Lower lobe of right lung (tissue), 2 donors: Measurements from ENCODE around the gene NECTIN4. TPM values are rescaled to one million over a fixed set of nuclear protein-coding genes. Genes with fewer than 3 reads are reported as not detected.

Experiments used
- ATAC-seq, 2 donors: fragments of 200-7000 bp; cut with Tn5 transposase; one replicate each; pipeline ENCODE4 v1.9.1; 2020 to 2022; ENCODE audit warnings: mild to moderate bottlenecking in 2 of 2, moderate library complexity in 2 of 2
- DNase-seq: peaks from one replicate; pipeline ENCODE4 v3.0.0-alpha.2; 2020
- H3K27ac ChIP-seq: fragments of 200-600 bp; one replicate; pipeline ENCODE4 v1.8.0; 2022
- H3K27me3 ChIP-seq: fragments of 200-600 bp; one replicate; pipeline ENCODE4 v1.8.0; 2022; ENCODE audit warnings: low read depth
- H3K36me3 ChIP-seq: fragments of 200-600 bp; one replicate; pipeline ENCODE4 v1.8.0; 2022; ENCODE audit warnings: mild to moderate bottlenecking
- H3K4me1 ChIP-seq: fragments of 200-600 bp; one replicate; pipeline ENCODE4 v1.8.0; 2022
- H3K4me3 ChIP-seq: fragments of 200-600 bp; one replicate; pipeline ENCODE4 v1.8.0; 2022; ENCODE audit warnings: mild to moderate bottlenecking
- H3K9me3 ChIP-seq: fragments of 200-600 bp; one replicate; pipeline ENCODE4 v1.8.0; 2022
- CTCF ChIP-seq: fragments of 200-600 bp; IDR thresholded peaks from one replicate; pipeline ENCODE4 v1.8.0; 2022; ENCODE audit warnings: antibody characterized with exemption, mild to moderate bottlenecking
- intact Hi-C: fragments of 100-400 bp; cut with DNase I; formaldehyde crosslinking; loops from one replicate; pipeline ENCODE4 v1.11.0; 2022
- long read RNA-seq: library from polyadenylated mRNA; unstranded; transcript quantifications from one replicate; pipeline ENCODE4 v2.0.0, GENCODE V29; 2021
- total RNA-seq: library from RNA; stranded (reverse); fragmentation: NEBNext Ultra II Directional; extraction: Animal tissue kit (Norgen Biotek cat#: 25700); gene quantifications from one replicate; pipeline ENCODE4 v1.2.1, GENCODE V29; 2021
- donor health status: DM: no; HTN: yes; CAD: no; lungs with severe emphysema.

The NECTIN4 gene
- total RNA-seq = 6.2 TPM
- long read RNA-seq, transcript NECTIN4-201 (9 exons, 3,502 nt) = major isoform, 9 of 13 reads
- long read RNA-seq, partial matches to known transcripts = 1 of 13 reads
- long read RNA-seq, other reads (novel, unspliced or antisense) = 3 of 13 reads

DNA sequence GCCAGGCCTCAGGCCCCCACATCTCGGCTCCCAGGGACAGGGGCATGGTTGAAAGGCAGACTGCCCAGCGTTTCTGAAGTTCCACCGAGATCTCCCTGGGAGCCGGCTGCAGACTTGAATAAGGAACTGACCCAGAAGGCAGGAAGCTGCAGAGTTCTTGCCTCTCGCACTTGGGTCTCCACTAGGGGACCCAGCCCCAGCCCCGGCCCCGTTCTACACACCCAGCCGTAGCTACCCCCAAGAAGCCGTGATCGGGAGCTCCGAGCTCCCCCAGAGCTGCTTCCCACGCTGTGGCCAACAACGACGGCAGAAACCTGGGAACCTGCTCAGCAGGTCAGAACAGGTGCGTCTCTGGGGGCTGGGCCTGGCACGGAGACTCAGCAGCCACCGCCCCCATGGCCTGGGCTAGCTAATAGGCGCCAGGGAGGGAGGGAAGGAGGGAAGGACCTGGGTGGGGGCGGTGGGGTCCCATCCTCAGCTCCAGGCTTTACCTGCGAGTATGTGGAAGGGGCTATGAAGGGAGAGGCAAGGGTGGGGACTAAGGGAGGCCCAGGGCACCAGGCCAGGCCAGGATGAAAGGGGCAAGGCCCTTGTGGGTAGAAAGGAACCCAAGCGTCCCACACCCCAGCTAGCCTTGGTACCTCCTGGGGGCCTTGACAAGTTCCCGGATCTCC, at the start of gene NECTIN4:
Gene NECTIN4, minus strand, starts transcription at position 308 of the 674 bp plus-strand sequence. Its CDS starts 262 bp downstream, at position 46.
- no peak for TF ChIP-seq CTCF
- H3K4me3 ChIP-seq = peak within 1 kb of the TSS; percentile 49
- no peaks in the 10 kb centered on the region for H3K9me3 ChIP-seq
- intact Hi-C loops = no loop called here
- H3K36me3 ChIP-seq = no peaks in the 10 kb centered on the region
- H3K27me3 ChIP-seq = no peaks in the 10 kb centered on the region
- H3K27ac ChIP-seq = peak within 1 kb of the TSS; percentile 71
- H3K4me1 ChIP-seq = peaks cover 13% of the 10 kb centered on the region
- DNase-seq (peak; percentile 79), ATAC-seq (peak; percentile 88 to 94)

- peaks cover 39% of the 10 kb centered on the region for H3K4me1 ChIP-seq
- H3K9me3 ChIP-seq = no peaks in the 10 kb centered on the region
- H3K27me3 ChIP-seq = no peaks in the 10 kb centered on the region
- intact Hi-C loops = no loop called here
- peak overlapping the region; percentile 9 for H3K27ac ChIP-seq
- no peak overlapping the region for H3K4me3 ChIP-seq
- DNase-seq = no peak
- H3K36me3 ChIP-seq = no peaks in the 10 kb centered on the region
- TF ChIP-seq CTCF = no peak
- ATAC-seq = no peak
Measured at GRCh38 chr1:161138431-161138830, 49.1 kb upstream of the NECTIN4 start.

- DNase-seq (no peak), ATAC-seq (no peak)
- no peak for TF ChIP-seq CTCF
- Histone ChIP-seq H3K4me3 (no peak overlapping the region), H3K36me3 (no peaks in the 10 kb centered on the region), H3K27me3 (no peaks in the 10 kb centered on the region), H3K9me3 (no peaks in the 10 kb centered on the region), H3K27ac (peak overlapping the region; percentile 9), H3K4me1 (peaks cover 39% of the 10 kb centered on the region)
- intact Hi-C loops = no loop called here
Measured at GRCh38 chr1:161137881-161138280, 48.5 kb upstream of the NECTIN4 start.

DNA sequence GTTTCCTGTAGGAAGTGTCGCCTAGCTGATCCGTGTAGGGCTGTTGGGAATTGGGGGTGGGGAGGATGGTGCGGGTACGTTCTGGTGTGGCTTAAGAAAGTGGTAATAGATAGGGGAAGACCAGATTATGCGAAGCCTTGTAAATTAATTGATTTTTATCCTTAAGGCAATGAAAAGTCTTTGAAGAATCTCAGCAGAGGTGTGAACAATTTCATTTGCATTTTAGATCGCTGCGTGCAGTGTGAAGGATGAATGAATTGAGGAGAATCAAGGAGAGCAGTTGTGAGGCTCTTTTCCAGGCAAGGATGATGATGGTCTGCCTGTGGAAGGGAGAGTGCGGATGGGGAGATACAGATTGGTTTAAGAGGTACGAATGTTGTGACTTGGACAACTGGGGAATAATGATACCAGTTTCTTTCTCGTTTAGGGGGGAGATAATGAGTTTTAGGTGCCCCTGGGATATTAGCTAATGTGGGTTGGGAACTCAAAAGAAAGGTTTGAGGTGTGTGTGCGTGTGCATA, 43.9 kb upstream of the NECTIN4 start:
- TF ChIP-seq CTCF = no peak
- Histone ChIP-seq H3K27me3 (no peaks in the 10 kb centered on the region), H3K36me3 (peaks cover 10% of the 10 kb centered on the region), H3K4me3 (peak overlapping the region; percentile 71), H3K4me1 (peaks cover 53% of the 10 kb centered on the region), H3K27ac (peak overlapping the region; percentile 96), H3K9me3 (no peaks in the 10 kb centered on the region)
- ATAC-seq = no peak
- DNase-seq = no peak
- intact Hi-C loops = no loop called here

GRCh38 chr1:161132410-161133219, 43.3 kb upstream of the NECTIN4 start, which contains the start of gene DEDD:
DEDD (minus strand) TSS chr1:161132667; CDS start chr1:161124462, 8,205 bp downstream.
- ATAC-seq = peak; percentile 96
- TF ChIP-seq CTCF = no peak

More at GRCh38 chr1:161132410-161133219, 43.3 kb upstream of the NECTIN4 start, which contains the start of gene DEDD:
- Histone ChIP-seq H3K4me1 (peaks cover 54% of the 10 kb centered on the region), H3K27me3 (no peaks in the 10 kb centered on the region), H3K4me3 (peak within 1 kb of the TSS; percentile 71), H3K9me3 (no peaks in the 10 kb centered on the region), H3K36me3 (peaks cover 17% of the 10 kb centered on the region), H3K27ac (peak within 1 kb of the TSS; percentile 96)
- intact Hi-C loops = no loop called here
- peak; percentile 95 for DNase-seq
